GM20000 (cell line): ENCODE data around the gene CPN2.

ENCODE experiments used
- DNase-seq: peaks from one replicate; pipeline ENCODE4 v3.0.0; 2012; ENCODE audit warnings: low spot score
- TF ChIP-seq, protein P1 (sequence below): IDR thresholded peaks from 2 replicates; pipeline ENCODE4 v1.5.1; 2012; ENCODE audit warnings: mild to moderate bottlenecking, control low read depth; ENCODE audit errors: extremely low read depth, missing control alignments

Gene CPN2

DNA sequence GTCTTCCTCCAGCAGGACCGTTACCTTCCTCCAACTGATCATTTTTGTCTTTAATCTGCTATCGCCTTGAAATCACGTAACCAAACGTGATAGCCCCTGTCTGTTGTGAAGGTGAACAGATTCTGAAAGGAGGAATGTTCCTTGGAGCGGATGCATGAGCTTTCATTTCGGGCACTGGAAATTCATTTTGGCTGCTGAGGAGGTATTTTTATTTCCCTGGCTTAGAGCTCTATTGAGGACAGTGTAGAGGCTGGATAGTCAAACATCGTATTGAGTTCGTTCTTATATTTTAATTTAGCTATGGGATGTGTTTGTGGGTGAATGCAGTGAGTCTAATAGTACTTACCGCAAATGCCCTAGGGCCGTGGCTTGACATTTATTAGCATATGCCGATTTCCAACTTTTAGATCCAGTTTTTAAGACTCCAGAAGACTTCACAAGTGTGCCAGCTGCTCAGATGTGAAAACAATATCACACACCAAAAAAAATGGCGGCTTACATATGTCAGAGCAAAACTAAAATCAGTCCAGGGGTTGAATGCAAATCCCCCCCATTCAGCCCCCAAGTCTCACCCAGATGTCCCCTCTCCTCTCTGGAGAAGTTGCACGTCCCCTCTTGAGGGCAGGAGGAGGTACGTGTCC lies 22.1 kb downstream of the CPN2 start:
- TF ChIP-seq, protein P1, sequence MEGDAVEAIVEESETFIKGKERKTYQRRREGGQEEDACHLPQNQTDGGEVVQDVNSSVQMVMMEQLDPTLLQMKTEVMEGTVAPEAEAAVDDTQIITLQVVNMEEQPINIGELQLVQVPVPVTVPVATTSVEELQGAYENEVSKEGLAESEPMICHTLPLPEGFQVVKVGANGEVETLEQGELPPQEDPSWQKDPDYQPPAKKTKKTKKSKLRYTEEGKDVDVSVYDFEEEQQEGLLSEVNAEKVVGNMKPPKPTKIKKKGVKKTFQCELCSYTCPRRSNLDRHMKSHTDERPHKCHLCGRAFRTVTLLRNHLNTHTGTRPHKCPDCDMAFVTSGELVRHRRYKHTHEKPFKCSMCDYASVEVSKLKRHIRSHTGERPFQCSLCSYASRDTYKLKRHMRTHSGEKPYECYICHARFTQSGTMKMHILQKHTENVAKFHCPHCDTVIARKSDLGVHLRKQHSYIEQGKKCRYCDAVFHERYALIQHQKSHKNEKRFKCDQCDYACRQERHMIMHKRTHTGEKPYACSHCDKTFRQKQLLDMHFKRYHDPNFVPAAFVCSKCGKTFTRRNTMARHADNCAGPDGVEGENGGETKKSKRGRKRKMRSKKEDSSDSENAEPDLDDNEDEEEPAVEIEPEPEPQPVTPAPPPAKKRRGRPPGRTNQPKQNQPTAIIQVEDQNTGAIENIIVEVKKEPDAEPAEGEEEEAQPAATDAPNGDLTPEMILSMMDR: no peak
- DNase-seq: no peak

DNA sequence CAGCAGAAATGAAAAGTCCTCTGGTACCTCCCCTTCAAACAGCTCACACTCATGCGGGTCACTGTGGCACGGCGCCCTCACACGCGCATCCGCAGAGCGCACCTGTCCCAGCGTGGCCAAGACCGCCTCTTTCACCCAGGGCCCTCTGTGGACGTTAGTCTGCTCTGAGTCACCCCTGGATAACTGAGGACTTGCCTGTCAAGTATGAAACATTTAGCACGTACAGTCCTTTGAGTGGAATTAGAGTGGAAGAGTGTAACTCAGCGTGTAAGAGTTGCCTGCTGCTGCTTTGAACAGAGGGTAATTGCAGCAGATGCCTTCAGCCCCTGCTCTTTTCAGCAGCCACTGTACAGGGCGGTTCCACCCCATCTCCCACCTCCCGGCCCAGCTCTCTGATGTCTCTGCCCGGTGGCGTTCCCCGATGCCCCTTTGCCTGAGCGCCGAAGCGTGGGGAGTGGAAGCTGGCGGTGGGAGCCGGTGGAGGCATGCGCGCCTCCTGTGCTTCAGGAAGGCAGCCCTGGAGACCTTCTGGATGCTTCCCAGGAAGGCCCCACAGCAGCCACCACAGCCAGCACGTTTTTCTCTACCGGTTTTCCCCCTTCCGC lies 23.0 kb downstream of the CPN2 start:
- peak; percentile 39 for DNase-seq
- TF ChIP-seq, protein P1: no peak

DNA sequence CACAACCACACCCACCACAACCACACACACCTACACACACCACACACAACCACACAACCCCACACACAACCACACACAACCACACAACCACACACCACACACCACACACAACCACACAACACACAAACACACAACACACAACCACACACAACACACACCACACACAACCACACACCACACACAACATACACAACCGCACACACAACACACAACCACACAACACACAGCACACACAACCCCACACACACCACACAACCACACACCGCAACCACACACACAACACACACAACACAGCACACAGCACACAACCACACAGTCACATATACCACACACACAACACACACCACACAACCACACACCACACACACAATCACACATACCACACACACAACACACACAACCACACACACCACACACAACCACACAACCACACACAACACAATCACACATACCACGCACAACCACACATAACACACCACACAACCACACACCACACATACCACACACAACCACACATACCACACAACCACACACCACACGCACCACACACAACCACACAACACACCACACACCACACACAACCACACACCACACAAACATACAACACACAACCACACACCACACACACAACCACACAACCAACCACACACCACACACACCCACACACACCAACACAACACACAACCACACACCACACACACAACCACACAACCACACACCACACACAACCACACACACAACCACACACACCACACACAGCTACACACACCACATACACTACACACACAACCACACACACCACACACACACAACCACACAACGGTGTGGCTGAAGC lies 23.7 kb downstream of the CPN2 start:
- TF ChIP-seq, protein P1: no peak
- DNase-seq: no peak

DNA sequence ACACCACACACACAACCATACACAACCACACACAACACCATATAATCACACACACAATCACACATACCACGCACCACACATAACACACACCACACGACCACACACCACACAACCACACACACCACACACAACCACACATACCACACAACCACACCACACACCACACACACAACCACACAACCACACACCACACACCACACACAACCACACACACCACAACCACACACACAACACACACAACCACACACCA lies 24.2 kb downstream of the CPN2 start:
- TF ChIP-seq, protein P1: no peak
- DNase-seq: no peak

DNA sequence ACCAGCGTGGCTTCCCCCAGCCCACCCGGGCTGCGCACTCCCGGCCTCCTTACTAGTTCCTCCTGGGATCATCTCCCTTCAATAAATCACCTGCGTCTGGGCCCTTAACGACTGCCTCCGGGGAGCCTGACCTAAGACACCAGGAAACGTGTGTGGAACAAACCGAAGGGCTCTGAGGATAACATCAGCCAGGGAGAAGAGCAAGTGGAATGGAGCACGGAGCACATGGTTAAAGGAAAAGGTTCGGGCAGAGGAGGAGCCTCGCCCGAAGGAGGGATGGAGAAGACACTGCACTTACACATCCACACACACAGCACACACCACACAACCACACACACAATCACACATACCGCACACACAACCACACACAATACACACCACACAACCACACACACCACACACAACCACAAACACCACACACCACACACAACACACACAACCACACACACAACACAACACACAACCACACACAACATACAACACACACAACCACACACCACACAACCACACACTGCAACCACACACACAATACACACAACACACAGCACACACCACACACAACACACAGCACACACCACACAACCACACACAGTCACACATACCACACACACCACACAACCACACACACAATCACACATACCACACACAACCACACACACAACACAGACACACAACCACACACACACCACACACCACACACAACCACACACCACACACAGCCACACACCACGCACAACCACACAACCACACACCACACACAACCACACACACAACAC lies 24.7 kb downstream of the CPN2 start:
- DNase-seq: no peak
- TF ChIP-seq, protein P1: no peak

DNA sequence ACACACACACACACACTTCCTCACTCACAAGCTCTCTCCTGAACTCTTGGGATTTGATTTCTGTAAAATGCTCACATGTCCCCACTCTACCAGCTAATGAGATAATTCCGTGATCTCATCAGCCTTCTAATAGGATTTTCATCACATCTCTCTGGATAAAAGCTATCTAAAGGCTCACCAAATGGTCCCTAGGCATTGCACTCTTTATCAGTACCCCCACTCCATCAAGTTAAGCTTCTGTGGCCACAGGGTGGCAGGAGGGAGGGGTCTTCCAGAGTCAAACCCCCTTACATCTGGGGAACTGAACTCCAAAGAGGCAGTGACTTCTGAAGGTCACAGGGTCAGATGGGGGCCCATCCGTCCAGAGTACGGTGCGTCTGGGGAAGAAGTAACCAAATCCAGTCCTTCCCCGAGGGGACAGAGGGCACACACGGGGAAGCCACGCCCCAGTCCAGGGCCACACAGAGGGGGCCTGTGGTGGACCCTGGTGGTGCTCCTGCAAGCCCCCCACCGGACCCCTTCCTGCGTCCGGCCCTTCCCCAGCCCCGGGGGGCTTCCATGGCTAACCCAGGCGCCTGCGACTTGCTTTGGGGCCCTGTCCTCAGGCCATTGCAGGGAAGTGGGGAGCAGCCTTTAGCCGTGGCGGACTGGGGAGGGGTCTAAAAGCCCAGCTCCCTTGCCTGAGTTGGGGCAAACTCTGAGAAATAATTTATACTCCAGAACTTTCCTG lies 25.5 kb downstream of the CPN2 start:
- no peak for DNase-seq
- TF ChIP-seq, protein P1: no peak
